Activated gamma-delta T cell (primary cell): Measurements from ENCODE around the gene CENPP.
"Not testable (repeated sequence)": the region's sequence is repeated elsewhere in the genome, so short reads cannot be mapped to it uniquely, and the experiment has no call there.

Source experiments
- DNase-seq: peaks from one replicate; lab custom pipeline; 2025; lab: John Stamatoyannopoulos, UW

CENPP gene

GRCh38 chr9:92616199-92616641 is 290.5 kb downstream of the CENPP start:
- no peak for DNase-seq

GRCh38 chr9:92616655-92617111 is 290.9 kb downstream of the CENPP start:
- no peak for DNase-seq

- no peak for DNase-seq
Observed at GRCh38 chr9:92617195-92617813, 291.6 kb downstream of the CENPP start.

GRCh38 chr9:92617951-92618510 is 292.3 kb downstream of the CENPP start:
- DNase-seq, result no peak

GRCh38 chr9:92618633-92619225 is 293.0 kb downstream of the CENPP start:
- no peak for DNase-seq

- DNase-seq, result no peak
Observed at GRCh38 chr9:92619601-92620300, 294.0 kb downstream of the CENPP start.

GRCh38 chr9:92620845-92621244 is 295.1 kb downstream of the CENPP start:
- DNase-seq, result no peak

- not testable (repeated sequence) for DNase-seq
Observed at GRCh38 chr9:92623936-92624335, 298.2 kb downstream of the CENPP start.

- DNase-seq, result no peak
Observed at GRCh38 chr9:92626484-92626883, 300.7 kb downstream of the CENPP start.

GRCh38 chr9:92627651-92628050 is 301.9 kb downstream of the CENPP start:
- DNase-seq, result no peak

- DNase-seq, result no peak
Observed at GRCh38 chr9:92631452-92632343, 305.9 kb downstream of the CENPP start.

- no peak for DNase-seq
Observed at GRCh38 chr9:92632641-92633040, 306.9 kb downstream of the CENPP start.

GRCh38 chr9:92633614-92634278 is 308.0 kb downstream of the CENPP start:
- no peak for DNase-seq

GRCh38 chr9:92634712-92635605 is 309.2 kb downstream of the CENPP start:
- no peak for DNase-seq

- DNase-seq, result no peak
Observed at GRCh38 chr9:92635760-92636159, 310.0 kb downstream of the CENPP start.

GRCh38 chr9:92636627-92637026 is 310.9 kb downstream of the CENPP start:
- DNase-seq, result no peak

- DNase-seq, result no peak
Observed at GRCh38 chr9:92637326-92637725, 311.6 kb downstream of the CENPP start.

- no peak for DNase-seq
Observed at GRCh38 chr9:92637886-92638620, 312.3 kb downstream of the CENPP start.

GRCh38 chr9:92638621-92639101 is 312.9 kb downstream of the CENPP start:
- no peak for DNase-seq
